Non-pigmented ciliary epithelial cell (primary cell): ENCODE data around the gene TMEM123.

ENCODE experiments used
- DNase-seq: peaks from one replicate; pipeline ENCODE4 v3.0.0-alpha.2; 2010; ENCODE audit warnings: low read depth

TMEM123 gene

DNA sequence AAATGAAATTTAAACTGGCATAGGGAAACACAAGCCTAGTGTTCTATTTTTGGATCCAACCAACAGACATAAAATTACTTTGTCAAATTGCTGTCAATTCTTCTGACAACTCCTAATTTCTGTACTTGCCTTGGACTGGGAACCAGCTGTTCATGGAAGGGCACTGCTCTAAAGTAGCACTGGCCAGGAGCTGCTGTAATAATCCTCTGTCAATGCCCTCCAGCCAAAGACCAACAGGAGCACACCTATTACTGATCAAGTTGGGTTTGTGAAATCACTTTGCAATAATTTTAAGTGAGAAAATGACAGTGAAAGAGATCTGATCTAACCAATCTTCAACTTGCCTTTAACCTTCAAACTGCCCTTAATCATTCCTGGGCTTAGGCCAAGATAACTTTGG lies 18.9 kb upstream of the TMEM123 start:
- no peak for DNase-seq

DNA sequence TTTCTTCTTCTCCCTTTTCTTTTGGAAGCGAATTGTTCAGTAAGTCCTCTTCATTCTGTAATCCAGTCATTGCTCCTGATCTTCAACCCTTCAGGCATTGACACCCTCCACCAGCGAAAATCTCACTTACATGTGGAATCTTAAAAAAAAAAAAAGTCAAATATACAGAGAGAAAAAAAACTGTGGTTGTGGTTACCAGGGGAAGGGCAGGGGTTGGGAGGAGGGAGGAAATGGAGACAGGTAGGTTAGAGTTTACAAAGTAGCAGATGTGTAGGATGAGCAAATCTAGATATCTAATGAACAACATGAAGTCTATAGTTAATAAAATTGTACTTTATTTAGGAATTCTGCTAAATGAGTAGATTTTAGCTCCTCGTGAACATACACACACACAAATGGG lies 17.7 kb upstream of the TMEM123 start:
- no peak for DNase-seq

DNA sequence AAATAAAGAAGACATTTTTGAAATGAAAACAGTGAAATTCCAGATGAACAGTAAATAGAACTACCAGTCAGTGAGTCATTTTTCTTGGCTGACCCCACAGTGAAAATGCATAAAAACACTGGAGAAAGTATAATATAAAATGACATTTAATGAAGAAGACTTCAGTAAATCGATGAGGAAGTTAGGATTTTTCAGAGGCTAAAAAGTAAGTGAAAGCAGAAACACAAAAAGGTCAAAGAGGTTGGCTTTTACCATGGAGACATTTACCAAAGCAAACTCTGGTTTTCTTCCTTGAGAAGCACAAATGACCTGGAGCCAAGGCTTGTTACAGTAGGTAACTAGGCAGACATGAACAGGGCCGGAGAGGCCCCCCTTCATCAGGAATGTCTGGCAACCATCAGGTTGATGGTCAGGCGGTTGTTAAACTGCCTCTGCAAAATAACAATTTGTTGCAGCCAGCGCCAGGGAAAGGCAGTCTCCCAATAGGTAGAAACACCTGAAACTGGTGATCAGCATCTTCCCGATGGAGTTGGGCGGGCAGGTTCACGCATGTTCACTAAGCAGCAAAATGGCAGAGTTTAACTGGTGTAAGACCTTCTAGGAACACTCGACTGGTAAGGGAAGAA lies 16.7 kb upstream of the TMEM123 start:
- DNase-seq = no peak

DNA sequence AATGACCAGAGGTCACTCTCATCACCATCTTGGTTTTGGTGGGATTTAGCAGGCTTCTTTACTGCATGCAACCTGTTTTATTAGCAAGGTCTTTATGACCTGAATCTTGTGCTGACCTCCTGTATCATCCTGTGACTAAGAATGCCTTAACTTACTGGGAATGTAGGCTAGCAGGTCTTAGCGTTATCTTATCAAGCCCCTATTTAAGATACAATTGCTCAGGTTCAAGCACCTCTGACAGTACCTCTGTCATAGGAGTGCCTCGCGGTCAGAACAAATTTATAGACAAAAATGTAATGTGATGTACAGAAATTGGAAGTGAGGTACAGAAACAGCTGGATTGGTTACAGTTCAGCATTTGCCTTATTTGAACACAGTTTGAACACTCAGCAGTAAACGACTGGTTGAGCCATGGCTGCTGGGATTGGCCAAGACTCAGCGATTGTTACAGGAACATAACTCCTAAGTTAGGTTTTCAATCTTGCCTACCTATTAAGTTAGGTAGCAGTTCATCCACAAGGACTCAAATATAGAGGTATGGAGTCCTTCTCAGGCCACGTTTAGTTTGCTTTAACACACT lies 16.1 kb upstream of the TMEM123 start:
- no peak for DNase-seq

DNA sequence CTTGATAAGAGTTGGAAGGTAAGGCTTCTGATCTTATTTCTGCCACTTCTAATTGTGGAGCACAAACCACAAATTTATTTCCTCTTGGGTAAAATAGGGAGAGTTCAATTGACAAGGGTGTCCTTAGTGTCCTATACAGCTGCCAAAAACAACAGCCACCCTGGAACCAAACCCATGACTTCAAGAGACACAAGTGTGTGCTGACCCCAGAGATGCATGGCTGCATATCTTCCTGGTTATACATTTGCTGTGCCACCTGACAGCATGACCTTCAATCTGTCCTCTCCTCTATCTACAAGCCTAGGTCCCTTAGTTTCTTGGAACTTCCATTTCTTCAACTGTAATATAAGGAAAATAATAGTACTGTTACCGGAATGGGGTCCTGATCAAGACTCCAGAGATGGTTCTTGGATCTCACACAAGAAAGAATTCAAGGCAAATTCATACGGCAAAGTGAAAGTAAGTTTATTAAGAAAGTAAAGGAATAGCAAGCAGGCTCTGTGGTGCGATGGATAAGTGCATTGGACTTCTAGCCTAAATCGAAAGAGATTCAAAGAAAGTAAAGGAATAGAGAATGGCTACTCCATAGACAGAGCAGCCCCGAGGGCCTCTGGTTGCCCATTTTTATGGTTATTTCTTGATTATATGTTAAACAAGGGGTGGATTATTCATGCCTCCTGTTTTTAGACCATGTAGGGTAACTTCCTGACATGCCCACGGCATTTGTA lies 15.5 kb upstream of the TMEM123 start:
- DNase-seq = no peak

DNA sequence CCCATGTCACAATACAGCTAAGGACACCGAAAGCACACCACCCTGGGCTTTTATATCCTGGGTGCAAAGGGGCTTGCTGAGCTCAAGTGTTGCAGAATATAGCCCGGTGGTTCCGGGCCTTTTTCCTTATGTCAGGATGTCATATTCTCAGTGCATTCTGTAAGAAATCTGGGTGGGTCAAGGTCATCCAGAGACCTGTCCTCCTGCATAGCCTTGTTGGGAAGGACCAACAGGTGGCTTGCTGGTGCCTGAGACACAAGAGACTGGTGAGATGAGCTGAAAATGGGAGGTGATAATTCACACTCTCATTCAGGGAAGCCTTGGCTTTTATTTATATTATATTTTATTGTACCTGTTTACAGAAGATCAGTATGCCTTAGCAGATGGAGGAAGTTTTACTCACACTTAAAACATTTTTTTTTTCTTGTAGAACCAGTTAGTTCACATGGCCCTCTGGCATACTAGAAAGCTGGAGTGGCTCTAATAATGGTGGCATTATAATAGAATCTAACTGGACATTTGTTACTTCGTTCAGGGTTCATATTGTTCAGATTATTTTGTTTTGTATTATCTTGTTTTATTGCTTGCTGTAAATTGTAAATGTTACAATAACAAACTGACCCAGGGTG lies 14.6 kb upstream of the TMEM123 start:
- DNase-seq = no peak

DNA sequence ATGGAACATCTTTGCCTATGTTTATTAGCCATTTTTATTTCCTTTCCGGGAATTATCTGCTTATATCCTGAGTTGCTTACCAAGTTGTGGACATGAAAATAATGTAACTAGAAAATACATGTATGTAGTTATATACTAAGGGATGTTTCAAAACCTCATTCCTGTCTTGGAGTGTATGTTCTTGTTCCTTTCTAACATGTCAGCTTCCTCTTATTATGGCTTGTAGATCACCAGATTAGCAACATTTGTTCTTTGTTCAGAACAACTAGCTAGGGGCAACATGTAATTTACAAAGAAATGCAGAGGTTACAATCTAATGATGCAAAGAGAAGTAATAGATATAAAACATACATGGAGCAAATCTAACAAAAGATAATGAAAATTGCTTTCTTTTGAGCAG lies 13.1 kb upstream of the TMEM123 start:
- no peak for DNase-seq

DNA sequence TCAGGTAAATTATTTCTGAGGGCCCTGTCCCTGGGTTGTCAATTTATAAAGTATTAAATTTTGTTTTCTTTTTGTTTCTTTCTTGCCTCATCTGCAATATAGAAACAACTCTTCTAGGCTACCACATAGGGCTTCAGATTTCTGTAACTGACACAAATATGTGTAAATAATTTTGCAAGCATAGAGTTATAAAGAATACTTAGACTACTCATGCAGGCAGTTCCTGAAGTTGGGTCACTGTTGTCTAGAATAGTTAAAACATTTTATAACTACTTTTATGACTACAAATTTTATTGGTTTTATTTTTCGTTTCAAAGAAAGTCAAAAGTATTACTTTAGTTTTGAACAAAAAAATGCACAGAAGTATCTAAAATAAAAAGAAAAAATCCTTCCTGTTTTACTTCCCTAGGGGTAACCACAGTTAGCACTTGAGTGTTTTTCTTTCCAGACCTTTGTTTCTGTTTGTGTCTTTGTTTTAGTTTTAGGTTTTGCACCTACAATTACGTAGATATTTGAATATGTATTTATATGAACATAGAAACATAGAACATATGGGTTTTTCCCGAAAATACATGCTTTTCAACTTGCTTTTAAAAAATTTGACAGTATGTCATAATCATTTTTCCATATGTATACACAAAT lies 12.4 kb upstream of the TMEM123 start:
- DNase-seq = no peak

DNA sequence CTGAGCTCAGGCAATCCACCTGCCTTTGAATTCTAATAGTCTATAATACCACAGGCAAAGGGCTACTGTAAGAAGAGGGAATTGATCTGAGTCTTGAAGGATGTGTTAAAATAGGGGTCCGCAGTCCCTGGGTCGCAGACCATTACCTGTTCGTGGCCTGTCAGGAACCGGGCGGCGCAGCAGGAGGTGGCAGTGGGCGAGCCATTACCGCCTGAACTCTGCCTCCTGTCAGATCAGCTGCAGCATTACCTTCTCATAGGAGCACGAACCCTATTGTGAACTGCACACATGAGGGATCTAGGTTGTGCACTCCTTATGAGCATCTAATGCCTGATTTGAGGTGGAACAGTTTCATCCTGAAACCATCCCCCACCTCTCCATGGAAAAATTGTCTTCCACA lies 11.5 kb upstream of the TMEM123 start:
- no peak for DNase-seq

DNA sequence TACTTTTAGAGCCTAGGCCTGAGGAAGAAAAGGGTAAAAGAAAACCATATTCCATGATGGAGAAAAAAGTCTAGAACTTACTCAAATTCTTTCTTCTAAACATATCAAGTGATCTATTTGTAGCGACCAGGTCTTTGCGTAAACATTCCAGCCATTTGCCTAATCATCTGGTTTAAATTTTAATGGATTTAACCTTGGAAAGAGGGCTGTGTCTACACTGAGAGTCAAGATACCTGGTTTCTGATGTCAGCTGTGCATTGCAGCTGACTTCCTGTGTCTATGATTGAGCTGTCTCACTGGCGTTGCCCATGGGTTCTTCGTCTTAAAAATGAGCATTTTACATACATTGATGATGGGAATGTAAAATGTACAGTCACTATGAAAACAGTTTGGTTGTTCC lies 10.0 kb upstream of the TMEM123 start:
- DNase-seq = no peak

DNA sequence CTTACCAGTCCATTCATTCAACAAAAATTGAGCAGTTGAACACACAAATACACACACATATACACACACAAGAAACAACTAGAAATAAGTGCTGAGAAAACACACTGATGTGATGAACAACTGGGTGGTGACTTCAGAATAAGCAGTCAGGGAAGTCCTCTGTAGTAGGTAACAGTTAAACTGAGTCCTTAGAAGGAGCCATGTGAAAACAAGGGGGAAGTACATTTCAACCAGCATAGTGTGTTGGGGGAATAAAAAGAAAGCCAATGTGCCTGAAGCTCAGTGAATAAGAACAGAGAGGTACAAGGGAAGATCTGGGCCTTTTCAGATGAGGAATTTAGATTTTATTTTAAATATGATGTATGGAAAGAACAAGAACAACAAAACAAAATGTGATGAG lies 6.8 kb upstream of the TMEM123 start:
- DNase-seq = no peak

DNA sequence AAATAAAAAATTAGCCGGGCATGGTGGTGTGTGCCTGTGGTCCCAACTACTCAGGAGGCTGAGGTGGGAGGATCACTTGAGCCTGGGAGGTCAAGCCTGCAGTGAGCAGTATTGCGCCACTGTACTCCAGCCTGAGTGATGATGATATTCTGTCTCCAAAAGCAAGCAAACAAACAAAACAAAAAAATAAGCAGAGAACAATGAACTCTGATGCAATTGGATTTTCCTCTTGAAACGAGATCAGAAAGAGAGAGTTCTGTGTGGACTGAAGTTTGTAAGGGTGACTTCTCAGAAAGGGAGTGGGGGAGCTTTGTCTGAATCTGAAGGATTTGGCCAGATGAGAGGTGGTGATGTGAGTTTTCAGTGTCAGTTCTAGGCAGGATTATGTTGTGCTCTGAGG lies 6.0 kb upstream of the TMEM123 start:
- DNase-seq = no peak

DNA sequence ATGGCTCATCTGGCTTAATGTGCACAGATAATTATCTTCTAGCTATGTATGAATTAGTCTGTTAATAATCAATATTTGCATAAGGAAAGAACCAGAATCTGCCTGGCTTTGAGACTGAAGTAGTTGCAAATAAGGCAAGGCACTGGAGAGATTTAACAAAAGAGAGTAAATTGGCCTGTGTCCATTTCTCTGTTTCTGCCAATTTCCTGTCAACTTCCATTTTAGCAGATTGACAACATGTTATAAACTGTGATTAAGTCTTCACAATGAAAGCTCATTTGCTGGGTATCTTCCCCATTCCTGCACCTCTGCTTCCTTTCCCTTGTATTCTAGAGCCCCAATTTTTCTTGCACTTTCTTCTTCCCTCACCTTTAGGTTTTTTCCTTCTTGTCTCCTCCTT lies 5.3 kb upstream of the TMEM123 start:
- DNase-seq = no peak

DNA sequence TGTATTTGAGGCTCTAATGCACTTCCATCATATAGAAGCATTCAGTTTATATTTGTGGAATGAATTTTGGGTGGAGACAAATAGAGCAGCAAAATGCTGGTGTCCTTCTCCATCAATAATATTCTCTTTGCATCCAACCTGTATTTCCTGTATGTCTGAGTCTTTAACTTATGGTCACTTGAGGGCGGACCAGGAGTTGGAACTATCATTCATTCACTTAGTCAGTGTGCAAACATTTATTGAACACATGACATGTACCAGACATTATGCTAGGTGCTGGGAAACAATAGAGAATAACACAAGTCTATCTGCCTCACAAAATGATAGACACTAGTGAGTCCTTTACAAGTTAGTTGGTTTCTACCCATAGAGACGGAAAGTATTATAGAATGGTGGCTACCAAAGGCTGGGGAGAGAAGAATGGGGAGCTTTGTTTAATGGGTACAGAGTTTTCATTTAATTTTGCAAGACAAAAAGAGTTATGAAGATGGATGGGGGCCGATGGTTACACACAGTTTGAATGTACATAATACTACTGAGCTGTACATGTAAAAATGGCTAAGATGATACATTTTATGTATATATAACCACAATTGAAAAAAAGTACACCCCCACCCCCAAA lies 4.6 kb upstream of the TMEM123 start:
- DNase-seq = no peak

DNA sequence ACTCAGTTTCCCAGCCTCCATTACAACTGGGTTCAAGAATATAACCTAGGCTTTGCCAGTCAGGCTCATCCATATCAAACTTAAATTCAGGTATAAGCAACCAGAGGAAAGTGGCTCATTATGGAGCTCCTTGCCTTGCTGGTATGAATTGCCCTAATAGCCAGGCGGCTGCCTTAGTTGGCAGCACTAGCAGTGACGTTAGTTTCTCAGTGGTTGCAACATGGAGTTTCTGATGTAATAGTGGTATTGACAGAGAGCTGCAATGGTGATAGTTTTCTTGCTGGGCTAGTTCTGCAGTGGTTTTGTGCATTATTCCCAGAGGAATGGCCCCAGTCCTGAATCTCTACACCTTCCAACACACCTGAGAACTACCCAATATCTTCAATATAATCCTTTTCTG lies 3.8 kb upstream of the TMEM123 start:
- no peak for DNase-seq

DNA sequence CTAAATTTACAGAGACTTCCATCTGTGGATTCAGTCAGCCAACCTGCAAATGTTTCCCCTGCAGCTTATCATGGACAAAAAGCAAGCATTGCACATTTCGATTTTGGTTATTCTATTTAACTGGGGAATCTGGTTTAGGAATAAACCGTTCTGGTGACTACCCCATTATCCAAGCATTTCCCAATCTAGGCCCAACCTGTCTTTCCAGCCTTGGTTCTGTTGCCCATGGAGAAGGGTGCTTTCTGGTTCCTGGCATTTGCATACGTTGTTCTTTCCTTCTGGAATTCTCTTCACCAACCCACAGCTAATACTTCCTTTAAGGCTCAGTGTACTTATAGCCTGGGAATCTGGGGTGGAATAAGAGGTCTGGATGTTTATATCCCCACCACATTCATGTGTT lies 1.4 kb upstream of the TMEM123 start:
- DNase-seq = no peak

DNA sequence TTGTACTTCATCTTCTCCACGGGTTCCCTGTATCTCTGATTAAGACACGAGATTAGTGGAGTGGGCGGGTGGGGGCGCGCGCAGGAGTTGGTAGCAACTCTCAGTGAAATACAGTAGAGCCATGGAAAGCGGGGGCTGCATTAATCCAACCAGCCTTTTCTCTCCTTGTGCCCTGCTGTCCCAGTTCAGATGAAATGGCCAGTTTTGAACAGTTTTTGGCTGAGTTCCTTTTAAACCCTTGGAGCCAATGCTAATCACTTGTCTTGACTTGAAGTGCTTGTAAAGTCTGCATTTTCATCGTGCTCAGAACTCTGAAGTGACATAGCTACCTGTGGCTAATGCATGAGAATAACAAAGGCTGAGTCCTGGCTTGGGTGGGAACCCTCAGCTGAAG lies 734 bp upstream of the TMEM123 start:
- no peak for DNase-seq

DNA sequence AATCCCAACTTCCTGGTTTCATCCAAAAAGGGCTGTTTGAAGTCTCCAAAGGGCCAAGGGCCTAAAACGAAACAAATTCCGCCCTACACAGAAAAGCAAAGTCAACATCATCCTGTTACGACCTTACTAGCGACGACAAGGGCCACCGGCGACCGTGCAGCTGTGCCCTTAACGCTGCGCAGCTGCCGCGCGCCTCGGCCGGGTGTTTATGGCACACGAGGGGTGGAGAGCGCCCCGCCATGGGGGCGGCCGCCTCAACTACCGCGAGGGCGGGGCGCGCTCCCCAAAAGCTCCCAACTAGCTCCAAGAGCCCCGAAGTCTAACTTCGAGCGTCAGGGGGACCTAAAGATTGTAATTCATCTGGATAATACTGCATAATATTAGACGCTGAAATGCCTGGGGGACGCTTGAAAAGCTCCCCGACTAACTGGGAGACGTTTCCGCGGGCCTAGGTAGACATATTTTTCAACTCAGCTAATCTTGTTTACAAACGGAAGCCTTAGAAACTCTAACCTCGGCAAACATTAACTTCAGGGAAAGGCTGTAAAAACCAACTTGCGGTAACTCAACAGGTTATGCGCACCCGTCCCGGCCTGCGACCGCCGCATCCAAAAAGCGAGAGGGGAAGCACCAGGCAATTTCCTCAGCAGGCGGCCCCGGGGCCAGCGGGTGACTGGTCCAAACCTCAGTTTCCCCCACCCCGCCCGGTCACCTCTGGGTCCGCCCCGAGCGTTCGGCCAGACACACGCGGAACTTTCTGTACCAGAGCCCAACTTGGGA lies 694 bp downstream of the TMEM123 start:
- DNase-seq = no peak

DNA sequence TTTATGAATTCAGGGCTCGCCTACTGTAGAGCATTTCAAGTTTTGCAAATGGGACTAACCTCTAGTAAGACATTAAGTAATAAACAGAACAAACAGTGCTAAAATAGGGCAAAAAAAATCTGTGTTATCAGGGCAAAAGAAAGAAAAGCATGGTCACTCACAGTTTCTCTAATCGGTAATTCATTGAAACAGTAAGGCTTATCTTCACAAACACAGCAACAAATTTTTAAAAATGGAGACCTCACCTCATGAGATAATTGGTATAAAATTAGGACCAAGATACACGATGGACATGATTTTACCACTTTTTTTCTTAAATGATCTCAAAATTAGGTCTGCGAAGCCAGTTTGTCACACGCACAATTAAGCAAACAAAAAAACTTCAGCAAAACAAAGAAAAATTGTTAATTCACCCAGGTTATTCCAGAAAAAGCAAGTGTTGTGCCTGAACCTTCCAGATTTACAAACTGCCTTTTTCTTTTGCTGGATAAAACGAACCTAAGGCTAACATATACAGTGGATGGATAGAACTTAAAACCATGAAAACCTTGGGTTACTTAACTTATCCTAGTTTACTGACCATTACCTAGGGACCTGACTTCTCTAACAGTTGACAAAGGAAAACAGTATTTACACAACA lies 1.4 kb downstream of the TMEM123 start:
- no peak for DNase-seq

DNA sequence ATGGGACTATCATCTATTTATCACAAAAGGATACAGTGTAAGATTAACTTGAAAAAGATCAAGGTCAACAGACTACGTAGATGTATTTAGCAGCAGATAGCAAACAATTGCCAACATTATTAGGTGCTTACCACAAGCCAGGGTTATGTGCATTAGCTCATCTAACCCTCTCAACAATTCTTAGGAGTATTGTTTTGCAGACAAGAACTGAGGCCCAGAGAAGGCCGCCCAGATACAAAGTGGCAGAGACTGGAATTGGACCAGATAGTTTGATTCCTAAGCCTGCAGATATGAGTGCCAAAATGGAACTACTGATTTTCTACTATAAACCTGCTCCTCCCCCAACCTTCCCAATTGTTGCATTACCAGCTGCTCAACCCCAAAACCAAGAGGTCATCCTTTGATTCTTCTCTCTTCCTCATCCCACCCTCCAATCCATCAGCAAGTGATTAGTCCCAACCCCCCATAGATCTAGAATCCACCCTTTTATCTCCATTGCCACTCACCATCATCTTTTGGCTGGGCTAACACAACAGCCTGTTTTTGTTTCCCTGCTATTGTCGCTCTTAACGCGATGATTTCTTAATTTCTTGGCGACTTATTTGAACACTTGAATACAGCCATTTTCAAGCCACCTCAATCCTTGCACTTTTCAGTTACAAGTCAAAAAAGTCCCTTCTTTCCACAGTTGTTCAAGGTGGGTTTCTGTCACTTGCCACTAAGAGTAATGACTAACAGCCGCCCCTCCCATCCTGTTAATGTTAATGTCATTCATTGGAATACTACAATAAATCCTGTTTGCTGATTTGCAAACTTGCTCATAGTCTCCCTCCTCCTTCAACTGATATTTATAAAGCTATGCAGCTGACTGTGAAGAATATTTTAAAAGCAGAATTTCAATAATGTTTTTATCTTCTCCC lies 2.7 kb downstream of the TMEM123 start:
- DNase-seq = no peak
